Neutrophil (primary cell): ENCODE data around the gene ISCA1.

Experiments
- H3K27ac ChIP-seq: fragments of 200-600 bp; sonication (generic); 2 replicates; pipeline ENCODE4 v1.5.1; 2016; ENCODE audit warnings: mild to moderate bottlenecking, moderate library complexity
- H3K27me3 ChIP-seq: fragments of 200-600 bp; sonication (generic); 2 replicates; pipeline ENCODE4 v1.6.0; 2016; ENCODE audit warnings: mild to moderate bottlenecking
- H3K36me3 ChIP-seq: fragments of 200-600 bp; sonication (generic); 2 replicates; pipeline ENCODE4 v1.5.1; 2017
- H3K4me1 ChIP-seq, 2 experiments: fragments of 200-600 bp in 1 of 2; sonication (generic) in 1 of 2; 1 replicate in 1 of 2; 2 replicates in 1 of 2; pipeline versions ENCODE4 v1.5.1 to v1.6.1; 2013 to 2016; ENCODE audit warnings: low read depth in 1 of 2, low read length in 1 of 2, mild to moderate bottlenecking in 1 of 2, moderate library complexity in 1 of 2; ENCODE audit not compliant: control insufficient read depth in 1 of 2, insufficient read depth in 1 of 2
- H3K4me3 ChIP-seq, 2 experiments: fragments of 200-600 bp in 1 of 2; sonication (generic) in 1 of 2; 1 replicate in 1 of 2; 2 replicates in 1 of 2; pipeline ENCODE4 v1.5.1; 2013 to 2016; ENCODE audit warnings: low read depth in 1 of 2, low read length in 1 of 2, mild to moderate bottlenecking in 1 of 2, moderate library complexity in 1 of 2
- H3K9me3 ChIP-seq: fragments of 200-600 bp; sonication (generic); 2 replicates; pipeline ENCODE4 v1.5.1; 2016
- CTCF ChIP-seq: fragments of 200-600 bp; sonication (generic); IDR thresholded peaks from 2 replicates; pipeline ENCODE4 v1.5.1; 2016; ENCODE audit warnings: antibody characterized with exemption

ISCA1 gene

GRCh38 chr9:86282077-86282978 is at the start of gene ISCA1:
ISCA1 (minus strand) TSS chr9:86282538; CDS start chr9:86282458, 80 bp downstream.
- H3K9me3 ChIP-seq, result no peaks in the 10 kb centered on the region
- peak; percentile 29 for TF ChIP-seq CTCF
- peaks cover 23% of the 10 kb centered on the region for H3K36me3 ChIP-seq
- H3K27ac ChIP-seq, result peak within 1 kb of the TSS; percentile 93
- H3K27me3 ChIP-seq, result no peaks in the 10 kb centered on the region
- peaks cover 42 to 51% of the 10 kb centered on the region in 2 experiments for H3K4me1 ChIP-seq
- H3K4me3 ChIP-seq, result peak within 1 kb of the TSS; percentile 71 to 91

- Histone ChIP-seq H3K27ac (no peak overlapping the region), H3K36me3 (peaks cover 98% of the 10 kb centered on the region), H3K27me3 (no peaks in the 10 kb centered on the region), H3K4me3 (no peak overlapping the region), H3K4me1 (no peaks in the 10 kb centered on the region), H3K9me3 (no peaks in the 10 kb centered on the region)
- TF ChIP-seq CTCF, result no peak
These were observed 47.8 kb upstream of the ISCA1 start for GRCh38 chr9:86330186-86330585.

GRCh38 chr9:86329649-86330048 is 47.3 kb upstream of the ISCA1 start:
- peaks cover 98% of the 10 kb centered on the region for H3K36me3 ChIP-seq

GRCh38 chr9:86328156-86328555 is 45.8 kb upstream of the ISCA1 start:
- H3K27ac ChIP-seq, result no peak overlapping the region
- H3K4me1 ChIP-seq, result no peaks in the 10 kb centered on the region
- no peak for TF ChIP-seq CTCF
- H3K4me3 ChIP-seq, result no peak overlapping the region
- peaks cover 100% of the 10 kb centered on the region for H3K36me3 ChIP-seq
- no peaks in the 10 kb centered on the region for H3K9me3 ChIP-seq
- H3K27me3 ChIP-seq, result no peaks in the 10 kb centered on the region

More at GRCh38 chr9:86329649-86330048, 47.3 kb upstream of the ISCA1 start:
- Histone ChIP-seq H3K4me3 (no peak overlapping the region), H3K27ac (peak overlapping the region; percentile 51), H3K9me3 (no peaks in the 10 kb centered on the region), H3K27me3 (no peaks in the 10 kb centered on the region), H3K4me1 (no peaks in the 10 kb centered on the region)
- TF ChIP-seq CTCF, result no peak

- TF ChIP-seq CTCF, result no peak
- Histone ChIP-seq H3K9me3 (no peaks in the 10 kb centered on the region), H3K4me1 (no peaks in the 10 kb centered on the region), H3K36me3 (peaks cover 100% of the 10 kb centered on the region), H3K4me3 (no peak overlapping the region), H3K27me3 (no peaks in the 10 kb centered on the region), H3K27ac (no peak overlapping the region)
These were observed 44.2 kb upstream of the ISCA1 start for GRCh38 chr9:86326536-86326935.
